ENCODE results near the gene HIVEP1.

DNA sequence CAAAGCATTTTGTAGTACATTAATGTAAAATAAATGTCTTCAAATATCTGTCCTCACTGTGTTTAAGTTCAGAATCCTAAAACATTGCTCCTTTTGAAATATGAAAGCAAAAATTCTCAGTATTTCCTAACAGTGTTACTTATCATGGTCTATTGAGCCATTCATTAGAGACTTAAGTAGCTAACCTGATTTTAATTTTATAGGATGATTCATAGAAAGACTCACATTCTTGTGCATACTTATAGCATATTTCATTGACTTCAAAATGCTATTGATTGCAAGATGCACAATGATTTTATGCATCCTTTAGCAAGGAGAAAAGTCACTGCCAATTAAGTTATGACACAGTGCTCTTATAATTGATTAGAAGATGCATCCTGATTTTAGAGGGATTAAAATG is 85.7 kb downstream of the HIVEP1 start:
- TF ChIP-seq, protein P1, sequence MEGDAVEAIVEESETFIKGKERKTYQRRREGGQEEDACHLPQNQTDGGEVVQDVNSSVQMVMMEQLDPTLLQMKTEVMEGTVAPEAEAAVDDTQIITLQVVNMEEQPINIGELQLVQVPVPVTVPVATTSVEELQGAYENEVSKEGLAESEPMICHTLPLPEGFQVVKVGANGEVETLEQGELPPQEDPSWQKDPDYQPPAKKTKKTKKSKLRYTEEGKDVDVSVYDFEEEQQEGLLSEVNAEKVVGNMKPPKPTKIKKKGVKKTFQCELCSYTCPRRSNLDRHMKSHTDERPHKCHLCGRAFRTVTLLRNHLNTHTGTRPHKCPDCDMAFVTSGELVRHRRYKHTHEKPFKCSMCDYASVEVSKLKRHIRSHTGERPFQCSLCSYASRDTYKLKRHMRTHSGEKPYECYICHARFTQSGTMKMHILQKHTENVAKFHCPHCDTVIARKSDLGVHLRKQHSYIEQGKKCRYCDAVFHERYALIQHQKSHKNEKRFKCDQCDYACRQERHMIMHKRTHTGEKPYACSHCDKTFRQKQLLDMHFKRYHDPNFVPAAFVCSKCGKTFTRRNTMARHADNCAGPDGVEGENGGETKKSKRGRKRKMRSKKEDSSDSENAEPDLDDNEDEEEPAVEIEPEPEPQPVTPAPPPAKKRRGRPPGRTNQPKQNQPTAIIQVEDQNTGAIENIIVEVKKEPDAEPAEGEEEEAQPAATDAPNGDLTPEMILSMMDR (IDR thresholded peaks at IDR 0.05), result no peak
- TF ChIP-seq POLR2A (IDR thresholded peaks at IDR 0.05), result no peak

Measured in prostate gland (tissue), 2 donors.